Duodenal mucosa (tissue), 2 donors: ENCODE data around the gene EPSTI1.

ENCODE experiments used
- H3K27ac ChIP-seq: one replicate; pipeline ENCODE4 v1.7.0; 2013; ENCODE audit warnings: low read depth, low read length
- H3K27me3 ChIP-seq, 2 donors: one replicate each; pipeline ENCODE4 v1.7.0; 2013; ENCODE audit warnings: low read length in 2 of 2, control low read depth in 1 of 2; ENCODE audit not compliant: insufficient read depth in 2 of 2, control insufficient read depth in 1 of 2
- H3K36me3 ChIP-seq, 2 donors: one replicate each; pipeline ENCODE4 v1.7.0; 2013; ENCODE audit warnings: low read length in 2 of 2, control low read depth in 1 of 2; ENCODE audit not compliant: insufficient read depth in 2 of 2, control insufficient read depth in 1 of 2
- H3K4me1 ChIP-seq, 2 donors: one replicate each; pipeline ENCODE4 v1.7.0; 2013; ENCODE audit warnings: low read length in 2 of 2, control low read depth in 1 of 2; ENCODE audit not compliant: insufficient read depth in 2 of 2, control insufficient read depth in 1 of 2
- H3K4me3 ChIP-seq, 2 donors: one replicate each; pipeline ENCODE4 v1.7.0; 2013; ENCODE audit warnings: low read length in 2 of 2, low read depth in 1 of 2
- H3K9ac ChIP-seq, 2 donors: one replicate each; pipeline ENCODE4 v1.7.0; 2013; ENCODE audit warnings: low read length in 2 of 2, low read depth in 1 of 2
- H3K9me3 ChIP-seq, 2 donors: one replicate each; pipeline ENCODE4 v1.7.0; 2013; ENCODE audit warnings: low read length in 2 of 2, control low read depth in 1 of 2; ENCODE audit not compliant: control insufficient read depth in 1 of 2

EPSTI1 gene

GRCh38 chr13:42906257-42906656 is 85.8 kb downstream of the EPSTI1 start:
- peaks cover 0 to 4% of the 10 kb centered on the region in 2 donors for H3K36me3 ChIP-seq
- no peaks in the 10 kb centered on the region for H3K9me3 ChIP-seq
- no peaks in the 10 kb centered on the region for H3K27me3 ChIP-seq
- peaks cover 0 to 8% of the 10 kb centered on the region in 2 donors for H3K4me1 ChIP-seq
- no peak overlapping the region for H3K27ac ChIP-seq
- H3K4me3 ChIP-seq = no peak overlapping the region
- H3K9ac ChIP-seq = no peak overlapping the region

- peaks cover 0 to 8% of the 10 kb centered on the region in 2 donors for H3K4me1 ChIP-seq
- H3K36me3 ChIP-seq = peaks cover 0 to 4% of the 10 kb centered on the region in 2 donors
- H3K27ac ChIP-seq = no peak overlapping the region
- H3K4me3 ChIP-seq = no peak overlapping the region
- no peak overlapping the region for H3K9ac ChIP-seq
- H3K9me3 ChIP-seq = no peaks in the 10 kb centered on the region
- H3K27me3 ChIP-seq = no peaks in the 10 kb centered on the region
Observed at GRCh38 chr13:42905579-42905978, 86.5 kb downstream of the EPSTI1 start.

DNA sequence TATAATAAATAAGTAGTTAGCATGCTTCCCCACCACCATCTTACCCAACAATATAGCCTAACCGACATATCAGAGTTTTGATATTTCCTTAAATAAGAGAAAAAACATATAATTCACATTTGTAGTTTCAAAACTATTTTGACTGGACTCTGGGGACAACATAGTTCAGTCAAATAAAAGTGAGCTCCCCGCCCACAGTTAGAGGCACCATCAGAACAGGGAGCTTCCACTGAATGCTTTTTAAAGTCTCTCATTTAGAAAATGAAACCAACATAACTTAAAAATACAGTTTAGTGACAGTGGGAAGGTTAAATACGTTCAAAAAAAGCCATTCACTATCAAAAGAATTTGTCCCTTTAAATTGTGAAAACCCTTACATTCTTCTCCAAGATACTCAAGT is 92.8 kb downstream of the EPSTI1 start:
- no peak overlapping the region for H3K27ac ChIP-seq
- no peak overlapping the region for H3K4me3 ChIP-seq
- no peaks in the 10 kb centered on the region for H3K27me3 ChIP-seq
- no peaks in the 10 kb centered on the region for H3K4me1 ChIP-seq
- H3K9me3 ChIP-seq = no peaks in the 10 kb centered on the region
- peaks cover 8 to 12% of the 10 kb centered on the region in 2 donors for H3K36me3 ChIP-seq
- H3K9ac ChIP-seq = no peak overlapping the region

DNA sequence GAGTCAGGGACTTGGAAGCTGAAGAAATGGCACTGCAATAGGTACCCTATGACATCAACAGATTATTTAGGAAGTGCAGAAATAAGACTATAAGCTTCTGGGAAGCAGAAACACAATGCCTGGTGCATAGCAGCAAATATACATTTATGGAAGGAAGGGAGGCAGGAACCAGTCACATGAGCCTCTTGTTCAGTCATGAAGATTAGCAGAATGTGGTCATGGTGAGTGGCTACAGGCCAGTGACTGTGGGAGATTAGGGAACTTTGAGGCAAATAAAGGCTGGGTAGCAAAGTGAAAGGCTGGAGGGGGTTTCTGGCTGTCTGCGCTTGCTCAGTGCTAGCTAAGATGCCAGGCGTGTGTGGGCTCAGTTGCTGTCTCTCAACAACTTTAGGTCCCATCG is 96.3 kb downstream of the EPSTI1 start:
- Histone ChIP-seq H3K4me3 (no peak overlapping the region), H3K27me3 (no peaks in the 10 kb centered on the region), H3K4me1 (no peaks in the 10 kb centered on the region), H3K27ac (no peak overlapping the region), H3K36me3 (peaks cover 27 to 28% of the 10 kb centered on the region in 2 donors), H3K9me3 (no peaks in the 10 kb centered on the region), H3K9ac (no peak overlapping the region)

DNA sequence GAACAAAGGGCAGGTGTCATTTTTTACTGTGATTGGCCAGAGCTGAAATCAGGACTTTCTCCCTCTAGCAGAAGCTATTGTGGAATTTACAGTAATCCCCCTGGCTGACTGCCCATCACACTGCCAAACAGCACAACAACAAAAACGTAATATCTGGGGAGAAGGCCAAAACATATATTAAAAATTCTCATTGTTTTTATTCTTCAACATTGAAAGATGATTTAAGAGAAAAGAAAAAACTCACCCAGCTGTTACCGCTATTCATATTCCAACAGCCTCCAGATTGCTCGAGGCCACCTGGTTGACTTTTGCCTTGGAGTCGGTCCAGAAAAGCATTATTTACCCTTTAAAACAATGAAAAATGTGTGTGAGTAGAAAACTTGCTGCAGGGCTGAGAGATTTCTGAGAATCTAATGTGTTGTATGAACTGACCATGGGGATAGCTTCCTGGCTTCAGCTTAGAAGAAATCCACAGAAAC is 97.2 kb downstream of the EPSTI1 start:
- no peaks in the 10 kb centered on the region for H3K4me1 ChIP-seq
- H3K9me3 ChIP-seq = no peaks in the 10 kb centered on the region
- H3K27ac ChIP-seq = no peak overlapping the region
- H3K9ac ChIP-seq = no peak overlapping the region
- no peak overlapping the region for H3K4me3 ChIP-seq
- H3K36me3 ChIP-seq = peaks cover 24 to 28% of the 10 kb centered on the region in 2 donors
- no peaks in the 10 kb centered on the region for H3K27me3 ChIP-seq

- Histone ChIP-seq H3K9ac (no peak overlapping the region), H3K27ac (no peak overlapping the region), H3K36me3 (peaks cover 22 to 30% of the 10 kb centered on the region in 2 donors), H3K27me3 (no peaks in the 10 kb centered on the region), H3K4me1 (no peaks in the 10 kb centered on the region), H3K4me3 (no peak overlapping the region), H3K9me3 (no peaks in the 10 kb centered on the region)
Observed at GRCh38 chr13:42893214-42893671, 98.8 kb downstream of the EPSTI1 start.

DNA sequence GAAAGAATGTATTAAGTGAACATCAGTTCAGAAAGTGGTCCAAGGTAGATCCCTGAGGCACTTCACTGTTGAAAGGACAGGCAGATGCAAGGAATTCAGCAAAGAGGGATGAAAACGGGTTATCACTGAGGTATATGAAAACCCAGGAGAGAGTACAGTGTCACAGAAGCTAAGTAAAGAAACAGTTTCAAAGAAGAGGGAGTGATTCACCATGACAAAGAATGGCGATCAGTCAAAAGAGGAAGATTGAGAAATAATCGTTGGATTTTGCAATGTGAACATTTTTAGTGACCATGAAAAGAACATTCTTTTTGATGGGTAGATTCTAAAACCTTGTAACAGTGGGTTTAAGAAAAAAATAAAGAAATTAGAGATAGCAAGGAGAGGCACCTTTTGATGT is 99.3 kb downstream of the EPSTI1 start:
- no peak overlapping the region for H3K4me3 ChIP-seq
- no peaks in the 10 kb centered on the region for H3K4me1 ChIP-seq
- peaks cover 22 to 32% of the 10 kb centered on the region in 2 donors for H3K36me3 ChIP-seq
- H3K9me3 ChIP-seq = no peaks in the 10 kb centered on the region
- H3K27me3 ChIP-seq = no peaks in the 10 kb centered on the region
- H3K9ac ChIP-seq = no peak overlapping the region
- H3K27ac ChIP-seq = no peak overlapping the region

DNA sequence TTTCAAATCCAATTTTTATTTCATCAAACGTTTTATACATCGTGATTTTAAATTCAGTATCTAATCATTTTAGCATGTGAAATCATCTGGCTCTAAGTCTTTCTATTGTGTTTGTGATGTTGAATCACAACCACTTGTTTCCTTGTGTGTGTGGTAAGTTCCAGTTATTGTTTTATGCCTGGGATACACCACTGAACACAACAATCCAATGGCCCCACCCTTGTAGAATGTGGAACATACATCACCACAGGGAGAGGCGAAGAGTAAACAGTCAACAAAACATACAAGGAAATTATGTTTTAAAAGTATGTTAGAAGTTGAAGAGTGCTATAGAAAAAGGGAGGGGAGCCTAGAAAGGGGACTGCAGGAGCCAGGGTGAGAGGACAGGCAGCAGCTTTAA is 100.5 kb downstream of the EPSTI1 start:
- Histone ChIP-seq H3K9me3 (no peaks in the 10 kb centered on the region), H3K9ac (no peak overlapping the region), H3K4me3 (no peak overlapping the region), H3K4me1 (no peaks in the 10 kb centered on the region), H3K27me3 (no peaks in the 10 kb centered on the region), H3K36me3 (peaks cover 22 to 33% of the 10 kb centered on the region in 2 donors), H3K27ac (no peak overlapping the region)

DNA sequence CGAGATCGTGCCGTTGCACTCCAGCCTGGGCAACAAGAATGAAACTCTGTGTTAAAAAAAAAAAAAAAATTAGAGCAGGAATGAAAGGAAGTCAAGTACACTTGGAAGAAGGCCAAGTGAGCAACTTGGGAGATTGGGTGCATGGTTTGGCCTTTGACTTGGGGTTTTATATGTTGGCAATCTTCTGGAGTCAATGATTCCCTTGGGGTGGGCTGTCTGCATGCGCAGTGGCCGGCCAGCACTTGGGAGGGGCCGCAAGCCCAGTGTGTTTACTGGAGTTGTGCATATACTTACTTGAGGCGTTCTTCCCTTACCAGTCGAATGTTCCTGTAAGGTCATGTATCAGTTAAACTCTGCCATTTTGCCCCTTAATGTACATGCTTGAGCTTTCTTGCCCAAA is 106.7 kb downstream of the EPSTI1 start:
- Histone ChIP-seq H3K4me3 (no peak overlapping the region), H3K4me1 (no peaks in the 10 kb centered on the region)

DNA sequence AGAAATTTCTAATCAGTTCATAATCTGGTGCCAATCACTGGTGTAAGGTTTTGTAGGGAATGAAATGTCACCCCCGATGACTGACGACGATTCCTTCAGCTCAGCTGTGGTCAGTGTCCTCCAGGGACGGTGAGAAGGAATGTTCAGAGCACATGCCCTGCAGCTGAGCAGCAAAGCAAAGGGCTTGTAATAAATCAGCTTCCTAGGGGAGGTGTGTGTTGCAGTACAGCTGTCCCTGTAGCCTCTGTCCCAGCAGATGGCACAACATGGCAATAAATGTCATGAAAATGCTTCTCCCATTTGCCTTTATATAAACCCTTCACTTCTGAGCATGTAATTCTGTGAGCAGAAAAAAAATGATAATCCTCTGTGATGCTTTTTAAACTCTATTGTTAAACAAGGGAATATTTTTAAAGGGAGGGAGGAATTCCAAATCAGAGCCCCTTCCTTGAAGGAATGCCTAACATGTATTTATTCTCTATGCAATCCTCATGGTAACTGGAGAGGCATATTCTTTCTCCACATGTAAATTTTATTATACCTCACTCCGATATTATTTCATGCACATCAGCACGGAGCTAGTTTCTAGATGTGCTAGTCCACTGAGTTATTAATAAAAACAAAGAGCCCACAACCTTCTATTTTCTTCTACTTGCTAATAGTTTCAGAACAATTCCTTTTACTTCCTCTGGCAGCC is 108.1 kb downstream of the EPSTI1 start:
- no peaks in the 10 kb centered on the region for H3K4me1 ChIP-seq
- peaks cover 0 to 13% of the 10 kb centered on the region in 2 donors for H3K36me3 ChIP-seq
- no peaks in the 10 kb centered on the region for H3K9me3 ChIP-seq
- H3K9ac ChIP-seq = no peak overlapping the region
- H3K27ac ChIP-seq = no peak overlapping the region
- H3K4me3 ChIP-seq = no peak overlapping the region
- H3K27me3 ChIP-seq = no peaks in the 10 kb centered on the region

More for the DNA sequence above, 106.7 kb downstream of the EPSTI1 start:
- no peaks in the 10 kb centered on the region for H3K9me3 ChIP-seq
- H3K27me3 ChIP-seq = no peaks in the 10 kb centered on the region
- no peak overlapping the region for H3K9ac ChIP-seq
- no peak overlapping the region for H3K27ac ChIP-seq
- H3K36me3 ChIP-seq = peaks cover 0 to 13% of the 10 kb centered on the region in 2 donors
